WTC11 (cell line): ENCODE results near the gene TMEM62. TPM values are rescaled to one million over a fixed set of nuclear protein-coding genes. Genes with fewer than 3 reads are reported as not detected.
"Not testable (repeated sequence)": the region's sequence is repeated elsewhere in the genome, so short reads cannot be mapped to it uniquely, and the experiment has no call there.

ENCODE experiments used
- ATAC-seq: fragments of 200-7000 bp; cut with Tn5 transposase; 2 replicates; pipeline ENCODE4 v1.10.0; 2021; ENCODE audit warnings: mild to moderate bottlenecking, moderate library complexity
- CTCF ChIA-PET: fragments of 300-600 bp; sonication (Branson Sonifier 250); formaldehyde crosslinking; loops from one replicate; lab custom pipeline; 2021; ENCODE audit warnings: antibody characterized with exemption; lab: Charles Lee
- POLR2A ChIA-PET: fragments of 350-600 bp; sonication (Branson Sonifier 250); formaldehyde crosslinking; loops from one replicate; lab custom pipeline; 2021; ENCODE audit warnings: antibody characterized with exemption; lab: Charles Lee
- DNase-seq: peaks from one replicate; pipeline ENCODE4 v3.0.0; 2021; ENCODE audit warnings: low spot score
- H3K27ac Mint-ChIP-seq: 2 replicates; pipeline ENCODE4 v1.8.0; 2021; ENCODE audit warnings: mixed read lengths
- H3K27me3 Mint-ChIP-seq: 2 replicates; pipeline ENCODE4 v1.8.0; 2021; ENCODE audit warnings: low read depth, mild to moderate bottlenecking, moderate library complexity, mixed read lengths
- H3K36me3 Mint-ChIP-seq: 2 replicates; pipeline ENCODE4 v1.8.0; 2021; ENCODE audit warnings: mixed read lengths
- H3K4me1 Mint-ChIP-seq: 2 replicates; pipeline ENCODE4 v1.8.0; 2022; ENCODE audit warnings: mixed read lengths
- H3K4me3 Mint-ChIP-seq: 2 replicates; pipeline ENCODE4 v1.8.0; 2021; ENCODE audit warnings: mild to moderate bottlenecking, moderate library complexity, mixed read lengths
- H3K9me3 Mint-ChIP-seq: 2 replicates; pipeline ENCODE4 v1.8.0; 2021; ENCODE audit warnings: mixed read lengths
- CBFB ChIP-seq: sonication (generic); formaldehyde crosslinking; IDR thresholded peaks from 2 replicates; pipeline ENCODE4 v1.8.1; 2022; ENCODE audit warnings: mild to moderate bottlenecking, low read depth, missing genetic modification reagents
- E2F1 ChIP-seq: sonication (generic); formaldehyde crosslinking; IDR thresholded peaks from 2 replicates; pipeline ENCODE4 v1.8.0; 2022; ENCODE audit warnings: mild to moderate bottlenecking, missing genetic modification reagents
- ESRRA ChIP-seq: sonication (generic); formaldehyde crosslinking; IDR thresholded peaks from 2 replicates; pipeline ENCODE4 v1.8.1; 2022; ENCODE audit warnings: mild to moderate bottlenecking, missing genetic modification reagents, borderline replicate concordance
- FOXK1 ChIP-seq: sonication (generic); formaldehyde crosslinking; IDR thresholded peaks from 2 replicates; pipeline ENCODE4 v1.8.0; 2022; ENCODE audit warnings: mild to moderate bottlenecking, moderate library complexity, missing genetic modification reagents
- GRHL2 ChIP-seq: fragments of 250-450 bp; sonication (Bioruptor Pico); IDR thresholded peaks from 2 replicates; pipeline ENCODE4 v1.8.0; 2022; ENCODE audit warnings: mild to moderate bottlenecking, moderate library complexity; ENCODE audit not compliant: insufficient replicate concordance, severe bottlenecking
- IRF2 ChIP-seq: sonication (generic); formaldehyde crosslinking; IDR thresholded peaks from 2 replicates; pipeline ENCODE4 v1.8.0; 2022; ENCODE audit warnings: low read depth, missing genetic modification reagents, borderline replicate concordance
- JUN ChIP-seq: sonication (generic); formaldehyde crosslinking; IDR thresholded peaks from 2 replicates; pipeline ENCODE4 v1.8.0; 2023; ENCODE audit warnings: mild to moderate bottlenecking, missing genetic modification reagents
- NFATC4 ChIP-seq: fragments of 250-450 bp; sonication (Bioruptor Pico); IDR thresholded peaks from 2 replicates; pipeline ENCODE4 v1.9.0; 2021; ENCODE audit warnings: mild to moderate bottlenecking
- NR2C2 ChIP-seq: sonication (generic); formaldehyde crosslinking; IDR thresholded peaks from 2 replicates; pipeline ENCODE4 v1.8.0; 2022; ENCODE audit warnings: mild to moderate bottlenecking, missing genetic modification reagents
- OVOL2 ChIP-seq: fragments of 250-450 bp; sonication (Bioruptor Pico); IDR thresholded peaks from 2 replicates; pipeline ENCODE4 v1.9.0; 2021; ENCODE audit warnings: mild to moderate bottlenecking, borderline replicate concordance
- ZBTB21 ChIP-seq: sonication (generic); formaldehyde crosslinking; IDR thresholded peaks from 2 replicates; pipeline ENCODE4 v1.8.1; 2023; ENCODE audit warnings: mild to moderate bottlenecking, missing genetic modification reagents, borderline replicate concordance
- ZNF121 ChIP-seq: sonication (generic); formaldehyde crosslinking; IDR thresholded peaks from 2 replicates; pipeline ENCODE4 v1.8.0; 2023; ENCODE audit warnings: missing genetic modification reagents
- ZNF138 ChIP-seq: sonication (generic); formaldehyde crosslinking; conservative IDR thresholded peaks from 2 replicates; pipeline ENCODE4 v1.8.1; 2022; ENCODE audit warnings: mild to moderate bottlenecking, moderate library complexity, missing genetic modification reagents
- ZNF671 ChIP-seq: fragments of 250-450 bp; sonication (Bioruptor Pico); IDR thresholded peaks from 2 replicates; pipeline ENCODE4 v1.8.0; 2021; ENCODE audit warnings: mild to moderate bottlenecking
- ZSCAN18 ChIP-seq: fragments of 250-450 bp; sonication (Bioruptor Pico); IDR thresholded peaks from 2 replicates; pipeline ENCODE4 v2.1.2; 2022; ENCODE audit warnings: mild to moderate bottlenecking, moderate library complexity
- total RNA-seq: library from RNA; stranded (reverse); gene quantifications from 3 replicates; pipeline ENCODE4 v1.2.3, GENCODE V29; 2021
- TF ChIP-seq, protein P1 (sequence below): sonication (generic); formaldehyde crosslinking; IDR thresholded peaks from 2 replicates; pipeline ENCODE4 v1.8.1; 2023; ENCODE audit warnings: mild to moderate bottlenecking, missing genetic modification reagents, moderate library complexity
- TF ChIP-seq, protein P2 (sequence below): sonication (generic); formaldehyde crosslinking; conservative IDR thresholded peaks from 2 replicates; pipeline ENCODE4 v1.8.1; 2022; ENCODE audit warnings: mild to moderate bottlenecking, missing genetic modification reagents

TMEM62 gene
- total RNA-seq, 1 experiment from 2014 or later: 5.6 TPM

- TF ChIP-seq, protein P1, sequence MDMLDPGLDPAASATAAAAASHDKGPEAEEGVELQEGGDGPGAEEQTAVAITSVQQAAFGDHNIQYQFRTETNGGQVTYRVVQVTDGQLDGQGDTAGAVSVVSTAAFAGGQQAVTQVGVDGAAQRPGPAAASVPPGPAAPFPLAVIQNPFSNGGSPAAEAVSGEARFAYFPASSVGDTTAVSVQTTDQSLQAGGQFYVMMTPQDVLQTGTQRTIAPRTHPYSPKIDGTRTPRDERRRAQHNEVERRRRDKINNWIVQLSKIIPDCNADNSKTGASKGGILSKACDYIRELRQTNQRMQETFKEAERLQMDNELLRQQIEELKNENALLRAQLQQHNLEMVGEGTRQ (CRISPR knock-in tag): no peak
- no peak for TF ChIP-seq NR2C2 (CRISPR knock-in tag)
- no peak for TF ChIP-seq GRHL2 (CRISPR knock-in tag)
- no peak for TF ChIP-seq ZBTB21 (CRISPR knock-in tag)
- no peak for TF ChIP-seq FOXK1 (CRISPR knock-in tag)
- no peak for TF ChIP-seq E2F1 (CRISPR knock-in tag)
- TF ChIP-seq JUN (CRISPR knock-in tag): no peak
- TF ChIP-seq, protein P2, sequence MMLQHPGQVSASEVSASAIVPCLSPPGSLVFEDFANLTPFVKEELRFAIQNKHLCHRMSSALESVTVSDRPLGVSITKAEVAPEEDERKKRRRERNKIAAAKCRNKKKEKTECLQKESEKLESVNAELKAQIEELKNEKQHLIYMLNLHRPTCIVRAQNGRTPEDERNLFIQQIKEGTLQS: no peak
- no peak for TF ChIP-seq ZNF121 (CRISPR knock-in tag)
These were observed 32.5 kb downstream of the TMEM62 start (continued) for GRCh38 chr15:43165801-43166325.

DNA sequence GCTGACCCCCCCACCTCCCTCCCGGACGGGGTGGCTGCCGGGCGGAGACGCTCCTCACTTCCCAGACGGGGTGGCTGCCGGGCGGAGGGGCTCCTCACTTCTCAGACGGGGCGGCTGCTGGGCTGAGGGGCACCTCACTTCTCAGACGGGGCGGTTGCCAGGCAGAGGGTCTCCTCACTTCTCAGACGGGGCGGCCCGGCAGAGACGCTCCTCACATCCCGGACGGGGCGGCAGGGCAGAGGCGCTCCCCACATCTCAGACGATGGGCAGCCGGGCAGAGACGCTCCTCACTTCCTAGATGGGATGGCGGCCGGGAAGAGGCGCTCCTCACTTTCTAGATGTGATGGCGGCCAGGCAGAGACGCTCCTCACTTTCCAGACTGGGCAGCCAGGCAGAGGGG is 33.9 kb downstream of the TMEM62 start:
- CTCF ChIA-PET, DNase-seq, POLR2A ChIA-PET, H3K27me3 Mint-ChIP-seq, ATAC-seq, H3K4me1 Mint-ChIP-seq, H3K27ac Mint-ChIP-seq, H3K4me3 Mint-ChIP-seq: not testable (repeated sequence)
- Mint-ChIP-seq H3K36me3 (peaks cover 31% of the 10 kb centered on the region), H3K9me3 (peaks cover 21% of the 10 kb centered on the region)

- H3K4me1 Mint-ChIP-seq: peaks cover 10% of the 10 kb centered on the region
- H3K4me3 Mint-ChIP-seq: no peak overlapping the region
- CTCF ChIA-PET: interaction anchor here (1.3 kb wide), 1 partner anchor 57 kb away, joined by 4 read pairs; no protein-coding TSS in a partner anchor
- no peak overlapping the region for H3K27ac Mint-ChIP-seq
- DNase-seq (no peak), ATAC-seq (no peak)
- peaks cover 26% of the 10 kb centered on the region for H3K9me3 Mint-ChIP-seq
- TF ChIP-seq JUN (CRISPR knock-in tag) (no peak), CBFB (CRISPR knock-in tag) (no peak), ZSCAN18 (CRISPR knock-in tag) (no peak), OVOL2 (CRISPR knock-in tag) (no peak), ZNF138 (CRISPR knock-in tag) (no peak), IRF2 (CRISPR knock-in tag) (no peak), ZNF671 (no peak), ESRRA (CRISPR knock-in tag) (no peak), NFATC4 (CRISPR knock-in tag) (no peak)
- TF ChIP-seq, protein P2: no peak
- TF ChIP-seq, all 79 proteins: peak for 0
- H3K36me3 Mint-ChIP-seq: peaks cover 36% of the 10 kb centered on the region
- no peaks in the 10 kb centered on the region for H3K27me3 Mint-ChIP-seq
- POLR2A ChIA-PET: no interaction called here
These were observed 35.1 kb downstream of the TMEM62 start for GRCh38 chr15:43168192-43169107.
